T-helper 2 cell treated with Interferon-gamma antibody and Interleukin-4, amounts not matched to agents 100 ng/mL and 5 ng/mL, for 36 hours (primary cell): Measurements from ENCODE around the gene APOB. TPM values are rescaled to one million over a fixed set of nuclear protein-coding genes. Genes with fewer than 3 reads are reported as not detected.

Experiments
- intact Hi-C: fragments of 100-400 bp; cut with micrococcal nuclease; formaldehyde crosslinking; loops from one replicate; pipeline ENCODE4 v1.15.1; 2023
- total RNA-seq: library from RNA; stranded (reverse); gene quantifications from 2 replicates; pipeline ENCODE4 v1.2.3, GENCODE V29; 2022

The APOB gene
- total RNA-seq, 1 donor from 2014 or later: not detected

GRCh38 chr2:21050164-21050563 lies 6.3 kb upstream of the APOB start:
- intact Hi-C loops: no loop called here

- intact Hi-C loops: no loop called here
Measured at GRCh38 chr2:21047141-21048009, 3.5 kb upstream of the APOB start.

- intact Hi-C loops: no loop called here
Measured at GRCh38 chr2:21046506-21046905, 2.6 kb upstream of the APOB start.

- intact Hi-C loops: no loop called here
Measured at GRCh38 chr2:21044694-21045371, 960 bp upstream of the APOB start.

GRCh38 chr2:21042958-21043743 lies 722 bp downstream of the APOB start:
- intact Hi-C loops: loop anchor here (1.0 kb wide), 1 partner anchor 75 kb away; no protein-coding TSS in a partner anchor

- intact Hi-C loops: no loop called here
Measured at GRCh38 chr2:21042708-21042957, 1.2 kb downstream of the APOB start.

- intact Hi-C loops: no loop called here
Measured at GRCh38 chr2:21041943-21042707, 1.7 kb downstream of the APOB start.

GRCh38 chr2:21041462-21041861 lies 2.4 kb downstream of the APOB start:
- intact Hi-C loops: no loop called here

- intact Hi-C loops: no loop called here
Measured at GRCh38 chr2:21040468-21041377, 3.1 kb downstream of the APOB start.

GRCh38 chr2:21039979-21040467 lies 3.9 kb downstream of the APOB start:
- intact Hi-C loops: no loop called here

GRCh38 chr2:21039080-21039556 lies 4.8 kb downstream of the APOB start:
- intact Hi-C loops: no loop called here

GRCh38 chr2:21038403-21039073 lies 5.3 kb downstream of the APOB start:
- intact Hi-C loops: no loop called here

- intact Hi-C loops: no loop called here
Measured at GRCh38 chr2:21037671-21038108, 6.2 kb downstream of the APOB start.

GRCh38 chr2:21036708-21037670 lies 6.9 kb downstream of the APOB start:
- intact Hi-C loops: no loop called here

GRCh38 chr2:21035974-21036707 lies 7.7 kb downstream of the APOB start:
- intact Hi-C loops: no loop called here

GRCh38 chr2:21035282-21035973 lies 8.4 kb downstream of the APOB start:
- intact Hi-C loops: no loop called here

GRCh38 chr2:21034972-21035279 lies 8.9 kb downstream of the APOB start:
- intact Hi-C loops: no loop called here
